Mesenchymal stem cell (in vitro differentiated cells and primary cell): ENCODE results near the gene HELT.

Source experiments
- DNase-seq: peaks from one replicate; pipeline ENCODE4 v3.0.0-alpha.2; 2013
- H2AFZ ChIP-seq: one replicate; pipeline ENCODE4 v1.6.1; 2013; ENCODE audit warnings: low read depth, mild to moderate bottlenecking, control low read depth, inconsistent platforms, low read length, moderate library complexity
- H2AK5ac ChIP-seq: 2 replicates; pipeline ENCODE4 v1.6.1; 2013; ENCODE audit warnings: low read length, moderate library complexity, mild to moderate bottlenecking, inconsistent platforms; ENCODE audit not compliant: severe bottlenecking
- H2BK120ac ChIP-seq: one replicate; pipeline ENCODE4 v1.6.1; 2013; ENCODE audit warnings: low read depth, mild to moderate bottlenecking, inconsistent platforms, low read length, moderate library complexity
- H2BK12ac ChIP-seq, 2 experiments: one replicate each; pipeline ENCODE4 v1.6.1; 2013; ENCODE audit warnings: inconsistent platforms in 2 of 2, low read length in 2 of 2, mild to moderate bottlenecking in 2 of 2, moderate library complexity in 2 of 2, control low read depth in 1 of 2
- H2BK15ac ChIP-seq: one replicate; pipeline ENCODE4 v1.6.1; 2013; ENCODE audit warnings: mild to moderate bottlenecking, low read depth, inconsistent platforms; ENCODE audit not compliant: poor library complexity, severe bottlenecking
- H2BK5ac ChIP-seq: 2 replicates; pipeline ENCODE4 v1.6.1; 2013; ENCODE audit warnings: low read depth, mild to moderate bottlenecking, low read length, control low read depth, inconsistent platforms; ENCODE audit not compliant: poor library complexity, severe bottlenecking
- H3K14ac ChIP-seq, 2 experiments: one replicate each; pipeline ENCODE4 v1.6.1; 2013; ENCODE audit warnings: inconsistent platforms in 2 of 2, low read length in 2 of 2, control low read depth in 1 of 2, mild to moderate bottlenecking in 1 of 2, moderate library complexity in 1 of 2
- H3K18ac ChIP-seq, 2 experiments: one replicate each; pipeline ENCODE4 v1.6.1; 2013; ENCODE audit warnings: inconsistent platforms in 2 of 2, low read length in 2 of 2, control low read depth in 1 of 2, low read depth in 1 of 2, mild to moderate bottlenecking in 1 of 2
- H3K23ac ChIP-seq, 2 experiments: one replicate each; pipeline ENCODE4 v1.6.1; 2013; ENCODE audit warnings: inconsistent platforms in 2 of 2, low read length in 2 of 2, mild to moderate bottlenecking in 2 of 2, moderate library complexity in 2 of 2, control low read depth in 1 of 2
- H3K27ac ChIP-seq: 2 replicates; pipeline ENCODE4 v1.5.1; 2013; ENCODE audit warnings: mild to moderate bottlenecking, moderate library complexity, low read length, control low read depth, inconsistent platforms; ENCODE audit not compliant: poor library complexity, severe bottlenecking
- H3K27me3 ChIP-seq, 2 experiments: 2 replicates each; pipeline versions ENCODE4 v1.6.1 to v1.7.0; 2013; ENCODE audit warnings: low read length in 2 of 2, mild to moderate bottlenecking in 2 of 2, moderate library complexity in 2 of 2, control low read depth in 1 of 2, inconsistent platforms in 1 of 2; ENCODE audit not compliant: control insufficient read depth in 1 of 2, insufficient read depth in 1 of 2
- H3K36me3 ChIP-seq, 2 experiments: 2 replicates each; pipeline versions ENCODE4 v1.6.1 to v1.7.0; 2013; ENCODE audit warnings: low read length in 2 of 2, control low read depth in 1 of 2, inconsistent platforms in 1 of 2, low read depth in 1 of 2, mild to moderate bottlenecking in 1 of 2; ENCODE audit not compliant: insufficient read depth in 2 of 2, control insufficient read depth in 1 of 2
- H3K4ac ChIP-seq, 2 experiments: one replicate each; pipeline ENCODE4 v1.6.1; 2013; ENCODE audit warnings: inconsistent platforms in 2 of 2, low read length in 2 of 2, mild to moderate bottlenecking in 2 of 2, moderate library complexity in 2 of 2, control low read depth in 1 of 2, low read depth in 1 of 2
- H3K4me1 ChIP-seq: 2 replicates; pipeline ENCODE4 v1.6.1; 2013; ENCODE audit warnings: low read depth, low read length, control low read depth; ENCODE audit not compliant: control insufficient read depth, insufficient read depth
- H3K4me2 ChIP-seq: 2 replicates; pipeline ENCODE4 v1.6.1; 2013; ENCODE audit warnings: low read length, mild to moderate bottlenecking, inconsistent platforms; ENCODE audit not compliant: poor library complexity, severe bottlenecking
- H3K4me3 ChIP-seq, 2 experiments: 2 replicates each; pipeline versions ENCODE4 v1.5.1 to v1.7.0; 2013; ENCODE audit warnings: low read length in 2 of 2, mild to moderate bottlenecking in 2 of 2, control low read depth in 1 of 2, low read depth in 1 of 2; ENCODE audit not compliant: insufficient read depth in 1 of 2
- H3K79me1 ChIP-seq: replicated peaks from 2 replicates; pipeline ENCODE4 v1.6.1; 2013; ENCODE audit warnings: mild to moderate bottlenecking, control low read depth, low read length, inconsistent platforms; ENCODE audit not compliant: poor library complexity, severe bottlenecking
- H3K9ac ChIP-seq: 2 replicates; pipeline ENCODE4 v1.7.0; 2013; ENCODE audit warnings: mild to moderate bottlenecking, low read length, moderate library complexity
- H3K9me3 ChIP-seq: 2 replicates; pipeline ENCODE4 v1.7.0; 2013; ENCODE audit warnings: mild to moderate bottlenecking, low read length; ENCODE audit not compliant: control insufficient read depth
- H4K8ac ChIP-seq: one replicate; pipeline ENCODE4 v1.6.1; 2013; ENCODE audit warnings: inconsistent platforms, mild to moderate bottlenecking, low read length, moderate library complexity
- H4K91ac ChIP-seq: one replicate; pipeline ENCODE4 v1.6.1; 2013; ENCODE audit warnings: mild to moderate bottlenecking, low read length, inconsistent platforms
- whole genome bisulfite sequencing: methylation state at CpG from one replicate; pipeline ENCODE4 v1.1.7; 2013; ENCODE audit warnings: mixed read lengths; 5-methylcytosine and 5-hydroxymethylcytosine counted together

HELT gene

DNA sequence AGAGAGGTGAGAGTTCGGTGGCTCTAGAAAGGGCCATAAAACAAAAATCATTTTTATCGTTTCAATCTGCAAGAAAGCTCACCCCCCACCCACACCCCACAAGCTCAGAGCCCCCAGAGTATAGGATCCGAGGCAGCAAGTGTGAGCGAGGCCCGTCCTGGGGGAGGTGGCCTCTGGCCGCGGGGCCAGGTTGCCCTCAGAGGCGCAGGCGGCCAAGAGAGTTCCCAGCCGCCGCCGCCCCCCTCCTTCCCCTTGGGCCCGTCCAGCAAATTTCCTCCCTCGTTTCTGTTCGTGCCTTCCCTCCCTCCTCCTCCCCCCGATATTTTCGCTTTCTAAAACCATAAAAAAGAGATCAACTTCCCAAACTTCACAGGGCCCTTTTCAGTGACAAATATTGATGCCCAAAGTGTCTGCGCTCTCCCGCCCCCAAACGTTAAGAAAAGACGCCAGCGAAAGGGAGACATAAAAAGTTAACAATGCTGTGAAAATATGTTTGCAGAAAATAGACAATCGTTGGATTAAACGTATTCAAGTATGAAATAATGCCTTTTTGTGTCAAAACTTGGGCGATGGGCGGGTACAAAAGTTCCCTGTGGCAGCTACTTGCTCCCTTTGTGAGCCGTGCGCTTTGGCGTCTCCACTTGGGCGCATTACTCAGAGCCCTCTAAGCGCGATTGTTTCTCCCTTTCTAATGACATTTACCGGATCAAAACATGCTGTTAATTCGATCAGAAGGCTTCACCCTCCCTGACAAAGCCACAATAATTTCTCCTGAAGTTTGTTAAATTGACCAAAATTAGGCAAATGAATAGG is 1.1 kb upstream of the HELT start:
- Histone ChIP-seq H2BK5ac (no peak overlapping the region), H2AFZ (no peak overlapping the region), H4K91ac (no peak overlapping the region), H3K9ac (no peak overlapping the region), H3K9me3 (no peaks in the 10 kb centered on the region), H3K4me2 (no peak overlapping the region), H2BK120ac (no peak overlapping the region), H3K36me3 (no peaks in the 10 kb centered on the region), H2BK15ac (no peak overlapping the region), H3K4me1 (peaks cover 31% of the 10 kb centered on the region), H3K4ac (no peak overlapping the region), H3K79me1 (no peaks in the 10 kb centered on the region), H2BK12ac (no peak overlapping the region), H3K23ac (no peak overlapping the region), H3K27me3 (peaks cover 95 to 98% of the 10 kb centered on the region in 2 experiments), H3K14ac (no peak overlapping the region), H3K18ac (no peak overlapping the region), H3K4me3 (no peak overlapping the region), H3K27ac (no peak overlapping the region), H2AK5ac (no peak overlapping the region), H4K8ac (no peak overlapping the region)
- peak; percentile 29 for DNase-seq
- WGBS, result 3% methylated on average over 33 of the region's 34 CpGs

DNA sequence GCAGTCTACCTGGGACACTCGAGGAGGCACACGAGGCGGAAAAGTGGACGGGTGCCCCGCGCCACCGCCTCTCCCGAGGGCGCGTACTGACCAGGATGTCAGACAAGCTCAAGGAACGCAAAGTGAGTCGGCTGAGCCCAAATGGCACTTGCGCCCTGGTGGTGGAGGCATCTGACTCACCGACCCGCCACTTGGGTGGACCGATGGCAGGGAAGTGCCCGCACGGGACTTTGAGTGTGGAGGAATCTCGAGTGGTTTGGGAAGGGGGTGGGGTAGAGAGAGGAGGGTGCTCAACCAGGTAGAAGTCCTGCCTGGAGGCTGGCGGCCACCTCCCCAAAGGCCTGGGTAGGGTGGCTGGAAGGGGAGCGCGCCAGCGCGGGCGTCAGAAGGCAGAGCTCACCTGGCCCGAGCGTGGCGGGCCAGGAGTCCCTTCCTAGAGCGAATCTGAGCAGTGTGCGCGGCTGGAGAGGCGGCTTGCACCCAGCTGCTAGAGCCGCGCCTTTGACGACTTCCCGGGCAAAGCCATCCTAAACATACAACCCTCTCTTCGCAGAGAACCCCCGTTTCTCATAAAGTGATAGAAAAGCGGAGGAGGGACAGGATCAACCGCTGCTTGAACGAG is 655 bp downstream of the HELT start:
- H3K4me2 ChIP-seq, result no peak overlapping the region
- H3K23ac ChIP-seq, result no peak overlapping the region
- H2AK5ac ChIP-seq, result no peak overlapping the region
- no peak overlapping the region for H3K4ac ChIP-seq
- H2BK5ac ChIP-seq, result no peak overlapping the region
- no peak overlapping the region for H3K9ac ChIP-seq
- no peaks in the 10 kb centered on the region for H3K79me1 ChIP-seq
- no peak overlapping the region for H4K91ac ChIP-seq
- H3K36me3 ChIP-seq, result no peaks in the 10 kb centered on the region
- DNase-seq, result peak; percentile 20
- no peak overlapping the region for H3K18ac ChIP-seq
- 3% methylated on average over 33 of the region's 41 CpGs for WGBS
- no peak overlapping the region for H3K27ac ChIP-seq
- H3K4me3 ChIP-seq, result no peak overlapping the region
- peaks cover 96 to 100% of the 10 kb centered on the region in 2 experiments for H3K27me3 ChIP-seq
- H3K4me1 ChIP-seq, result peaks cover 31% of the 10 kb centered on the region
- H4K8ac ChIP-seq, result no peak overlapping the region
- H2BK15ac ChIP-seq, result no peak overlapping the region
- H3K9me3 ChIP-seq, result no peaks in the 10 kb centered on the region
- no peak overlapping the region for H2BK12ac ChIP-seq
- no peak overlapping the region for H2BK120ac ChIP-seq
- no peak overlapping the region for H2AFZ ChIP-seq
- no peak overlapping the region for H3K14ac ChIP-seq

DNA sequence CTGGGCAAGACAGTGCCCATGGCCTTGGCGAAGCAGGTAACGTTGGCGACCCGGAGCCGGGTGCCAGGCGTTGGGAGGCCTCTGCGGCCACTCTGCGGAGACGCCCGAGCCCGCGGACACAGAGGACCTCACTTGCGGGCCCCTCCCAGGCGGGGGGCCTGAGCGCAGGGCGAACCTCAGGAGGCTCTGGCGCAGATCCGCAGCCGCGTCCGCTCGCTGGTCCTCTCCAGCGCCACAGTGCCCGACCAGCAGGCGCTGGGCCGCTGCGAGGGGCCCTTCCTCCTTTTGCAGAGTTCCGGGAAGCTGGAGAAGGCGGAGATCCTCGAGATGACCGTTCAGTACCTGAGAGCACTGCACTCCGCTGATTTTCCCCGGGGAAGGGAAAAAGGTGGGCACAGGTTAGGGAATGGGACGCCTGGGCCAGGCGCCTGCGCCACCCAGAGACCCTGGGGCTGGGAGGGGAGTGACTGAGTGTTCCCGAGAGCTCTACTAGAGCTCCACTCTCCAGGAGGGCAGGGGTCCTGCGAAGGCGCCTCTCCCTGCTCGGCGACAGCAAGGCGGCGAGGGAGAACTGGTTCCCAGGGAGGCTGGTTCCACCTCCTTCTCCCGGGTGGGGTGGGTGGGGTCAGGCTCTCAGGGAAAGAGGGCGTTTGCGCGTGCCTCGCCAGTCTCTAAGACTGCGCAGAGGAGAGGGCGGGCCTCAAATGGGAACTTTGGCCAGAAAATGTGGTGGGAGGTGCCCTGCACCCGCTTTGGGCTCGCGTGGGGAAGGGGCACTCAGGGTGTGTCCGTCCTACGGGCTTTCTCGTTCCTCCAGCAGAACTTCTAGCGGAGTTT is 1.4 kb downstream of the HELT start:
- Histone ChIP-seq H3K18ac (no peak overlapping the region), H3K9ac (no peak overlapping the region), H3K4me2 (no peak overlapping the region), H4K91ac (no peak overlapping the region), H3K27me3 (peaks cover 96 to 100% of the 10 kb centered on the region in 2 experiments), H3K79me1 (no peaks in the 10 kb centered on the region), H4K8ac (no peak overlapping the region), H3K27ac (no peak overlapping the region), H3K23ac (no peak overlapping the region), H2AK5ac (no peak overlapping the region), H2BK120ac (no peak overlapping the region), H3K36me3 (no peaks in the 10 kb centered on the region), H3K9me3 (no peaks in the 10 kb centered on the region), H3K4me1 (peaks cover 31% of the 10 kb centered on the region), H3K14ac (no peak overlapping the region), H3K4me3 (no peak overlapping the region), H2BK12ac (no peak overlapping the region), H2BK15ac (no peak overlapping the region), H2AFZ (no peak overlapping the region), H3K4ac (no peak overlapping the region), H2BK5ac (no peak overlapping the region)
- WGBS, result 2% methylated on average over 50 of the region's 57 CpGs
- no peak for DNase-seq

DNA sequence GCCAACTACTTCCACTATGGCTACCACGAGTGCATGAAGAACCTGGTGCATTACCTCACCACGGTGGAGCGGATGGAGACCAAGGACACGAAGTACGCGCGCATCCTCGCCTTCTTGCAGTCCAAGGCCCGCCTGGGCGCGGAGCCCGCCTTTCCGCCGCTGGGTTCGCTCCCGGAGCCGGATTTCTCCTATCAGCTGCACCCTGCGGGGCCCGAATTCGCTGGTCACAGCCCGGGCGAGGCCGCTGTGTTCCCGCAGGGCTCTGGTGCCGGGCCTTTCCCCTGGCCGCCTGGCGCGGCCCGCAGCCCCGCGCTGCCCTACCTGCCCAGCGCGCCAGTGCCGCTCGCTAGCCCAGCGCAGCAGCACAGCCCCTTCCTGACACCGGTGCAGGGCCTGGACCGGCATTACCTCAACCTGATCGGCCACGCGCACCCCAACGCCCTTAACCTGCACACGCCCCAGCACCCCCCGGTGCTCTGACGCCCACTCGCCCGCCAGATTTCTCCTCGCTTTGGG is 2.1 kb downstream of the HELT start:
- Histone ChIP-seq H2BK15ac (no peak overlapping the region), H3K27ac (no peak overlapping the region), H3K4me3 (no peak overlapping the region), H2BK12ac (no peak overlapping the region), H3K79me1 (no peaks in the 10 kb centered on the region), H3K4ac (no peak overlapping the region), H2BK5ac (no peak overlapping the region), H4K91ac (no peak overlapping the region), H3K4me1 (peaks cover 31% of the 10 kb centered on the region), H3K36me3 (no peaks in the 10 kb centered on the region), H4K8ac (no peak overlapping the region), H2AFZ (no peak overlapping the region), H3K18ac (no peak overlapping the region), H3K23ac (no peak overlapping the region), H3K4me2 (no peak overlapping the region), H2AK5ac (no peak overlapping the region), H3K9me3 (no peaks in the 10 kb centered on the region), H3K9ac (no peak overlapping the region), H2BK120ac (no peak overlapping the region), H3K27me3 (peaks cover 96 to 100% of the 10 kb centered on the region in 2 experiments), H3K14ac (no peak overlapping the region)
- DNase-seq, result no peak
- WGBS, result 2% methylated on average over 38 of the region's 48 CpGs
